ENCODE data around the gene UNC5B. TPM values are rescaled to one million over a fixed set of nuclear protein-coding genes. Genes with fewer than 3 reads are reported as not detected.
A peak's percentile ranks its signal among the peaks of the same experiment; 100 is the strongest.

Gene UNC5B
- total RNA-seq, 4 donors from 2014 or later: 3.9 to 7.1 (median 5.7) TPM

- WGBS, 2 donors: 73 to 76% methylated on average over 1 of the region's 1 CpG
- intact Hi-C loops (cut with DNase I): no loop called here
- Histone ChIP-seq H3K9me3 (no peaks in the 10 kb centered on the region), H3K4me1 (peaks cover 2 to 3% of the 10 kb centered on the region in 2 donors), H3K27me3 (no peaks in the 10 kb centered on the region), H3K36me3 (no peaks in the 10 kb centered on the region), H3K4me3 (replicated peaks in 1 of 3) (no peak overlapping the region), H3K27ac (no peak overlapping the region)
- DNase-seq: no peak
- TF ChIP-seq POLR2A (IDR thresholded peaks at IDR 0.05): no peak
- no peak for TF ChIP-seq CTCF (IDR thresholded peaks at IDR 0.05)
Measured at GRCh38 chr10:71206911-71207310, 5.5 kb upstream of the UNC5B start.

- Histone ChIP-seq H3K36me3 (no peaks in the 10 kb centered on the region), H3K9me3 (no peaks in the 10 kb centered on the region), H3K27ac (no peak overlapping the region), H3K27me3 (no peaks in the 10 kb centered on the region), H3K4me1 (peaks cover 5% of the 10 kb centered on the region in 2 donors), H3K4me3 (replicated peaks in 1 of 3) (no peak overlapping the region)
- DNase-seq: no peak
- TF ChIP-seq POLR2A (IDR thresholded peaks at IDR 0.05): no peak
- TF ChIP-seq CTCF (IDR thresholded peaks at IDR 0.05): no peak
- intact Hi-C loops (cut with DNase I): no loop called here
Measured at GRCh38 chr10:71207578-71207977, 4.8 kb upstream of the UNC5B start.

GRCh38 chr10:71209352-71209715 lies 3.0 kb upstream of the UNC5B start:
- 42 to 49% methylated on average over 4 of the region's 4 CpGs for WGBS, 2 donors
- Histone ChIP-seq H3K36me3 (no peaks in the 10 kb centered on the region), H3K9me3 (no peaks in the 10 kb centered on the region), H3K27me3 (no peaks in the 10 kb centered on the region), H3K4me1 (peaks cover 8 to 16% of the 10 kb centered on the region in 2 donors), H3K27ac (no peak overlapping the region), H3K4me3 (replicated peaks in 1 of 3) (no peak overlapping the region)
- intact Hi-C loops (cut with DNase I): no loop called here
- TF ChIP-seq POLR2A (IDR thresholded peaks at IDR 0.05) (no peak), CTCF (IDR thresholded peaks at IDR 0.05) (peak in 1 of 6 experiments; percentile 1)
- no peak for DNase-seq

GRCh38 chr10:71209731-71210541 lies 2.4 kb upstream of the UNC5B start:
- Histone ChIP-seq H3K27me3 (no peaks in the 10 kb centered on the region), H3K27ac (no peak overlapping the region), H3K4me3 (replicated peaks in 1 of 3) (no peak overlapping the region), H3K9me3 (no peaks in the 10 kb centered on the region), H3K36me3 (no peaks in the 10 kb centered on the region), H3K4me1 (peaks cover 8 to 16% of the 10 kb centered on the region in 2 donors)
- TF ChIP-seq CTCF (IDR thresholded peaks at IDR 0.05): no peak
- no peak for TF ChIP-seq POLR2A (IDR thresholded peaks at IDR 0.05)
- DNase-seq: no peak
- intact Hi-C loops (cut with DNase I): loop anchor here (10.0 kb wide), 1 partner anchor 665 kb away; no protein-coding TSS in a partner anchor
- WGBS, 2 donors: 34 to 63% methylated on average over 4 to 5 of the region's 5 CpGs

GRCh38 chr10:71210542-71210871 lies 1.9 kb upstream of the UNC5B start:
- Histone ChIP-seq H3K4me3 (replicated peaks in 1 of 3) (no peak overlapping the region), H3K36me3 (no peaks in the 10 kb centered on the region), H3K27ac (no peak overlapping the region), H3K4me1 (peaks cover 8 to 16% of the 10 kb centered on the region in 2 donors), H3K27me3 (no peaks in the 10 kb centered on the region), H3K9me3 (no peaks in the 10 kb centered on the region)
- 55 to 64% methylated on average over 5 of the region's 5 CpGs for WGBS, 2 donors
- TF ChIP-seq CTCF (IDR thresholded peaks at IDR 0.05) (no peak), POLR2A (IDR thresholded peaks at IDR 0.05) (no peak)
- intact Hi-C loops (cut with DNase I): loop anchor here (10.0 kb wide), 1 partner anchor 666 kb away; no protein-coding TSS in a partner anchor
- DNase-seq: no peak

All from thyroid gland (tissue), 4 donors.